AG09309 (cell line): ENCODE measurements around the gene EPB41L1.

Experiments used
- DNase-seq: peaks from one replicate; pipeline ENCODE4 v3.0.0-alpha.2; 2010; ENCODE audit warnings: low read depth
- H3K4me3 ChIP-seq: 2 replicates; pipeline ENCODE4 v1.5.1; 2011; ENCODE audit warnings: mild to moderate bottlenecking, low read depth, low read length, moderate library complexity; ENCODE audit not compliant: control insufficient read depth
- TF ChIP-seq, protein P1 (sequence below): IDR thresholded peaks from 2 replicates; pipeline ENCODE4 v1.5.1; 2011; ENCODE audit warnings: mild to moderate bottlenecking, low read depth, low read length, inconsistent platforms; ENCODE audit not compliant: insufficient read depth, control insufficient read depth; ENCODE audit errors: missing control alignments

Gene EPB41L1

DNA sequence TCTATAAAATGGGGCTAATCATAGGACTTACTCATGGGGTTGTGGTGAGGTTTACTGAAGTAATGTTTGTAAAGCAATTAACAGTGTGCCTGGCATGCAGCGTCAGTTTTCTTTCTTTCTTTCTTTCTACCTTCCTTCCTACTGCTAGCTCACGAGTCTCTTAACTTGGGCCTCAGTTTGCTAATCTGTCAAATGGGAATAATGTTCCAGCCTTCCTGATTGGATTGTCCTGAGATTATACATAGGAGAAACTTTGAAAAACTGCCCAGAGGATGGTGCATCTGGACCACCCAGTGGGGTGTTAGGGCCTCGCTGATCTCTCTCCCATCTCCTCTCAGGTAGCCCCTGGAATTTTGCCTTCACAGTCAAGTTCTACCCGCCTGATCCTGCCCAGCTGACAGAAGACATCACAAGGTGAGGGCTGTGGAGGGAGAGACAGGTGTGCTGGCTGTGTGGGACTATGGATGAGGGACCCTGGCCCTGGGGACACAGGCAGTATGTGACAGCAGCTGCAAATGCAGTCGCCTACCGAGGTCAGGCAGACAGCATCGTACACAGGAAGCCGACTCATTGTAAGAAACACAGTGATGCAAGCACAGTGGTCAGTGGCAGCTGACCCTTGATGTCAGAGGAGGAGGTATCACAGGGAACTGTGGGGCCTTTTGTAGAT is 27.5 kb downstream of the EPB41L1 start:
- TF ChIP-seq, protein P1, sequence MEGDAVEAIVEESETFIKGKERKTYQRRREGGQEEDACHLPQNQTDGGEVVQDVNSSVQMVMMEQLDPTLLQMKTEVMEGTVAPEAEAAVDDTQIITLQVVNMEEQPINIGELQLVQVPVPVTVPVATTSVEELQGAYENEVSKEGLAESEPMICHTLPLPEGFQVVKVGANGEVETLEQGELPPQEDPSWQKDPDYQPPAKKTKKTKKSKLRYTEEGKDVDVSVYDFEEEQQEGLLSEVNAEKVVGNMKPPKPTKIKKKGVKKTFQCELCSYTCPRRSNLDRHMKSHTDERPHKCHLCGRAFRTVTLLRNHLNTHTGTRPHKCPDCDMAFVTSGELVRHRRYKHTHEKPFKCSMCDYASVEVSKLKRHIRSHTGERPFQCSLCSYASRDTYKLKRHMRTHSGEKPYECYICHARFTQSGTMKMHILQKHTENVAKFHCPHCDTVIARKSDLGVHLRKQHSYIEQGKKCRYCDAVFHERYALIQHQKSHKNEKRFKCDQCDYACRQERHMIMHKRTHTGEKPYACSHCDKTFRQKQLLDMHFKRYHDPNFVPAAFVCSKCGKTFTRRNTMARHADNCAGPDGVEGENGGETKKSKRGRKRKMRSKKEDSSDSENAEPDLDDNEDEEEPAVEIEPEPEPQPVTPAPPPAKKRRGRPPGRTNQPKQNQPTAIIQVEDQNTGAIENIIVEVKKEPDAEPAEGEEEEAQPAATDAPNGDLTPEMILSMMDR, result no peak
- H3K4me3 ChIP-seq, result no peak overlapping the region
- DNase-seq, result peak; percentile 16

DNA sequence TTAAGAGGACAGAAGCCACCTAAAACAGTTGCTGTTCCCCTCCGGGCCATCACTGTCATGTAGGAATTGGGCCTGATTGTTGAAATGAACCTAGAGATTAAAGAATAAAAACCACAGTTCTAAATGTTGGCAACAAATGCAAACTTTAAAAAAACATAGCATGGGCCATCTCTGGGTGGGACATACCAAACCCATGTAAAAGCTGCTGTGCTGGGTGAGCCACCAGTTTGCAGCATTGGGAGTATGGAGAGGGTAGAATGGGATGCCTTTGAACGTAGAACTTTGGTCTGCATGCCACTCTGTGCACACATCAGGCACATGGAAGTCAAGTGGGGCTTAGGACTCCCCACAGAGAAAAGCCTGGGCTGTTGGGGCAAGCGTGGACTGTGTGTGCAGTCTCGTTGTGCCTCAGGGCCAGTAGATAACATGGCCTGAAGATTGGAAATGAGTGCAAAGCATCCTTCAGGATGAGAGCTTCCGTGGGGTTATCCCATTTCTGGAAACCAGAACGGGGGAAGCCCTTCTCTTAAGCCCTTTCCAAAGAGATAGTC is 28.1 kb downstream of the EPB41L1 start:
- H3K4me3 ChIP-seq, result no peak overlapping the region
- no peak for DNase-seq

DNA sequence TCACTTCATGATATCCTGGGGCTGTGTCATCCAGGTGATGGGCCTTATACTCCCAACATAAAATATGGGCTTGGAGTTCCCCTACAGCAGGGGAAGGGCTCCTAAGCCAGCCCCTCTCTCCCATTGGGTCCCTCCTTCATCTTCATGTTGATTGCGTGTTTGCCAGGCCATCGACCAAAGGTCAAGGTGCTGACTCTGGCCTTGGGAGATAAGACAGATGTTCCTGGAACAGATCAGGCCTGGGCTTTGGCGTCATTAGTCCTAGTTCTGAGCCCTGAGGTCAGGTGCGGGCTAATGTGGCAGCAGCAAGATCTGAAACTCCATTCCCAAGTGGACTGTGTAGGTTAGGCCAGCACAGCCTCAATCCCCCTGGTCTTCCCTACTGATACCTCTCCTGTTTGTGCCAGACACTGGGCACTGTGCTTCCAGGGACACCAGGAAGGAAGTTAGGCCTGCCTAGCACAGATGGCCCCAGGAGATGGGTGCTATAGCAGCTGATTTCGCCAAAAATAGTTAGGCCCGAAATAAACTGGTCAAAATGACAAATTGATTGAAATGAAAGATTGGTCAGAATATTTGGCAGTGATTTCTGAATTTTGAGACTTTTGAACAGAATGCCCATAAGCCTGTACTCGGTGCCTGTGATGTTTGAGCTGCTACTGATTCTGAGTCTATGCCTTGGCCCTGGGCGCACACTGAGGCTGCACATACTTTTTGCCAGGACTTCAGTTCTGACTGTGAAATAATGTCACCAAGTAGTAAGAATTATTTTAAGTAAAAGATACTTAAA is 28.8 kb downstream of the EPB41L1 start:
- no peak overlapping the region for H3K4me3 ChIP-seq
- no peak for DNase-seq
- TF ChIP-seq, protein P1, result no peak

More for the DNA sequence above, 28.1 kb downstream of the EPB41L1 start:
- TF ChIP-seq, protein P1, result no peak

DNA sequence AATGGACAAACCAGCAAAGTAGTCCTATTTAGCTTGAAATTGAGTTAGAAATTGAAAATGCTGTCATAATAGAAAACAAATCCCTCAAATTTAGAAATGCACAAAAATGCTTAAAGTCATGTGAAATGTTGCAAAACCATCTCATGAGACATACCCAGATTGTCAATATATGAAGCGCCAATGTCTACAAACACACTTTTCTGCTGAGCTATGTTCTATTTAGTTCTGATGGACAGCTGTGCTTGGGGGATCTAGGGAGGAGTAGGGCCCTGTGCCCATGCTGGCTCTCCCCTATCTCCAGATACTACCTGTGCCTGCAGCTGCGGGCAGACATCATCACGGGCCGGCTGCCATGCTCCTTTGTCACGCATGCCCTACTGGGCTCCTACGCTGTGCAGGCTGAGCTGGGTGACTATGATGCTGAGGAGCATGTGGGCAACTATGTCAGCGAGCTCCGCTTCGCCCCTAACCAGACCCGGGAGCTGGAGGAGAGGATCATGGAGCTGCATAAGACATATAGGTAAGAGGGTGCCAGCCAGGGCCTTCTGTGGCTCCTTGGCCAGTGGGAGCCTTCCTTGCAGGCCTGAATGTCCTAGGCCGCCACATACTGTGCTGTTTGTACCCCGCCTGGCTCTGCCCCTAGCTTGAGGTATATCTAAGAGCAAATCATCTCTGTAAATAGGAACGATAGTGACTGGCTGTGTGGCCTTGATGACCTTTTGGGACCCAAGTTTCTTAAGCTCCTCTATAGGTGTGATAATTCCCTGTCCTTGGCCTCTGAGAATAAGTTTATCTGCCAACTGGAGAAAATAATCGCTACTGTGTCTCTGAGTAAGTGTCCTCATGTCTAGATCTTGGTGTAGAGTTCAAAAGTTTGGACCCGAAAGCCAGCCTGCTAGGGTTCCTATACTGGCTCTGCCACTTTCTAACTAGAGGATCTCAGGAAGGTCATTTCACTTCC is 30.6 kb downstream of the EPB41L1 start:
- TF ChIP-seq, protein P1, result no peak
- no peak for DNase-seq
- H3K4me3 ChIP-seq, result no peak overlapping the region

DNA sequence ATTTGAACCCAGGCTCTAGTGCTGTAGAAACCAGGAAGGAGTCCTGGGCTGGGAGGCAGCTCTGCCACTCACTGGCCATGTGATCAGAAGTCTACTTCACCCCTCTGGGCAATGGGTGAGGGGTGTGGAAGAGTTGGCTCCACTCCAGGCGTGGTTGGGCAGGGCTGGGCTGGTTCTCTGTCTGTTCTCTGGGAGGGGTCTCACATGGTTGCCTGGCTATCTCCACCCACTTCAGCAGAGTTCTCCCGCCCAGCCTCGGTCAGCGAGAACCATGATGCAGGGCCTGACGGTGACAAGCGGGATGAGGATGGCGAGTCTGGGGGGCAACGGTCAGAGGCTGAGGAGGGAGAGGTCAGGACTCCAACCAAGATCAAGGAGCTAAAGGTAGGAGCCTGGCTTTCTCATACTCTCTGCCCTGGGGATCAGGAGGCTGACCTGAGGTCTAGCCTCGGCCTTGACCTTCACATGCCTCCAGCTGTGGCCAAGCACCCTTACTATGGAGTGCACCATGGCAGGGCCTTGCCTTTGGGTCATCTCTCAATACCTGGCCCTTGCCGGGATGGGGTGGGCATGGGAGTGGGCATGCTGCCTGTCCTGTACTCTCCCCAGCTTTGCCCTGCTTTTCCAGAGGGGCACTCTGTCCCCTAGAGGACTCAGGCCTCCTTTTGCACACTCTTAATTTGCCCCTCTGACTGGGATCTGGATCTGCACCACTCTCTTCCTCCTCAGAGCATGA is 39.6 kb downstream of the EPB41L1 start:
- TF ChIP-seq, protein P1, result no peak
- no peak for DNase-seq
- no peak overlapping the region for H3K4me3 ChIP-seq

DNA sequence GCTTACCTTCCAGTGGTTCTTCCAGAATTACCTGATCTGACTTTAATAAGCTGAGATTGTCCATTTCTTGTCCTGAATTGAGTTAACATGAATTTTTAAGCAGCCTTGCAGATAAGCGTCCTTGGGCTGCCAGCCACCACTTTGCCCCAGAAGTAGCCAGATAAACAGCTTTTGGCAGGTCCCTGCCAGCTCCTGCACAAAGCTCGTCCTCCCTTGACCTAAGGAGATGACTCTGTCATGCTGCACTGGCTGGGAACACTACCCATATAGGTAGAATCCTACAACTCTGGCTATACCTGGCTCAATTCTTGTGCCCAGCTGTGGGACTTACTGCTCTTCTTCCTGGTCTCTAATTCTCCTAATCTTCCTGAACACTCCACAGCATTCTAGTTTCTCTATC is 42.1 kb downstream of the EPB41L1 start:
- TF ChIP-seq, protein P1, result no peak
- DNase-seq, result no peak

More for the DNA sequence above, 42.1 kb downstream of the EPB41L1 start:
- no peak overlapping the region for H3K4me3 ChIP-seq
